Cardiac fibroblast (primary cell): ENCODE measurements around the gene TEX51.

Source experiments
- DNase-seq, 2 donors: peaks; one replicate each; pipeline versions ENCODE4 v3.0.0 to v3.0.0-alpha.2; 2010; ENCODE audit warnings: low read depth in 2 of 2
- H3K4me3 ChIP-seq, 2 donors: replicated peaks in 1 of 2; 1 replicate in 1 of 2; 2 replicates in 1 of 2; pipeline ENCODE4 v1.5.1; 2011; ENCODE audit warnings: low read depth in 2 of 2, low read length in 2 of 2, mild to moderate bottlenecking in 2 of 2, moderate library complexity in 1 of 2
- CTCF ChIP-seq: IDR thresholded peaks from one replicate; pipeline ENCODE4 v1.5.1; 2011; ENCODE audit warnings: low read depth, mild to moderate bottlenecking, low read length, inconsistent platforms

The TEX51 gene

GRCh38 chr2:126889496-126890135 lies 9.1 kb upstream of the TEX51 start:
- TF ChIP-seq CTCF: no peak
- DNase-seq: no peak
- no peak overlapping the region for H3K4me3 ChIP-seq

DNA sequence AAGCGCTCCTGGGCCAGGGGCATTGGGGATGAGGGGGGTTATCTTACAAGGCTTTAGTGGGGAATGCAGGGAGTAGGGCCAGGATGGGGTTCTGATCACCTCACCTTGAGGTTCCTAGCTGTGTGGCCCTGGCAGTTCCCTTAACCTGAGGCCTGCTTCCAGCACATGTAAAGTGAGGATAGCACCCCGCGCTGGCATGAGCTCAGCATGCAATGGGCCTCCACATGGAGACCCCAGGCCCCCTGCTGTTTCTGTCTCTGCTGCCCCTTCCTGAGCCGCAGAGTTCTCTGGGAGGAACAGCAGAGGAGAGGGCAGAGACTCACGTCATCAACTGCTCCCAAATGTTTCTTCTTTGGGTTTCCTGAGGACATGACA lies 8.6 kb upstream of the TEX51 start:
- no peak overlapping the region for H3K4me3 ChIP-seq
- no peak for DNase-seq
- TF ChIP-seq CTCF: no peak

DNA sequence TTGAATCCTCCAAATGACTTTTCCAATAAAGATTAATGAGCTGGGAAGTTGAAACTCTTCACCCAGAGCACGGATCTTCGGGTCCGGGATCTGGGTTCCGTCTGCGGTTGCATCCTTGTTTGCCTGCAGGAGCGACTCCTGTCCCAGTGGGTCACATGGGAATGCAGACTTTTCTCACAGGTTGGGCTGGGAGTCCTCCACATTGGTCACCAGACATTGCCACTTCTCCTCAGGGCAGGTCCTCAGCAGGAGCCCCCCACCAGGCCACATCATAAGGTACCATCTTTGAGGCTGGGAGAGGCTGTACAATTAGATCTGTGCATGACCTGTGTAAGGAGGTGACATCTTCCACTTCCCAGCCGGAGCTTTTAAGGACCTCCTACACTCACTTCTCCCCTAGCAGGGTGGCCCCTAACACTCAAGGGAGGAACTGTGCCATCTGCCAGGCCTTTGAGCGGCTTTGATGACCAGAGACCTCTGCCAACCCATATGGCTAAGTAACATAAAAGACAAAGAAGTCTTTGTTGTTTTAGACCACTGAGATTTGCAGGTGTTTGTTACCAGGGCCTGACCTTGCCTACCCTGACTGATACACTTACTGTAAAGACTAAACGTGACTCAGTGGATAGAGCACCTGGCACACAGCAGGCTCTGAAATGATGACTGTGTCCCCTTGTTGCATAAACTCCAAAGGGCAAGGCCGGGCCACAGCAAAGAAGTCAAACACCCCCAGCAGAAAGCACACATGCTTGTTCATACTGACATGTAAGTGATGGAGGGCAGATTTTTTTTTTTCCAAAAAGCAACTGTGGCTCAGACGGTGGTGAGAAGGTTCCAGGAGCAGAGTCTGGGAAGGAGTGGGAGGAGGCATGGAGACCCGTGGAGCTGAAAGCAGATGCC lies 7.9 kb upstream of the TEX51 start:
- H3K4me3 ChIP-seq: no peak overlapping the region
- no peak for DNase-seq
- TF ChIP-seq CTCF: no peak

GRCh38 chr2:126891681-126892500 lies 6.8 kb upstream of the TEX51 start:
- DNase-seq: no peak
- TF ChIP-seq CTCF: no peak
- no peak overlapping the region for H3K4me3 ChIP-seq

DNA sequence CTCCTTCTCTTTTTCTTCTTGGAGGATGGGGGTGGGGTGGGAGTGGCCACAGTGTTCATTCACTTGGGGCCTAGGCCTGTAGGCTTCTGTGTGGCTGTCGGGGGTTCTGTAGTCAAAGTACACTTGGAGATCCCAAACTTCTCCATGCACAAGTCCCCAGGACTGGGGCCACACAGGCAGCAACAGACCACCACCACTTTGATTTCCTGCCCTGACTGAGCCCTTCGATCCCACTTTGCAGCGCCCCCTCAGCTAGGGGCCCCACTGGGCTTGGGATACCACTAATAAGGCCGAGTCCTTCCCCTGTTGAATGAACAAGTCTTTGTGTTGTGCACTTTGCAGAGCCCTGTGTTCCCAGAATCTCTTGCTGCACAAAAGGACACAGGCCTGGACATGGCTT lies 5.5 kb upstream of the TEX51 start:
- TF ChIP-seq CTCF: no peak
- H3K4me3 ChIP-seq: no peak overlapping the region

DNA sequence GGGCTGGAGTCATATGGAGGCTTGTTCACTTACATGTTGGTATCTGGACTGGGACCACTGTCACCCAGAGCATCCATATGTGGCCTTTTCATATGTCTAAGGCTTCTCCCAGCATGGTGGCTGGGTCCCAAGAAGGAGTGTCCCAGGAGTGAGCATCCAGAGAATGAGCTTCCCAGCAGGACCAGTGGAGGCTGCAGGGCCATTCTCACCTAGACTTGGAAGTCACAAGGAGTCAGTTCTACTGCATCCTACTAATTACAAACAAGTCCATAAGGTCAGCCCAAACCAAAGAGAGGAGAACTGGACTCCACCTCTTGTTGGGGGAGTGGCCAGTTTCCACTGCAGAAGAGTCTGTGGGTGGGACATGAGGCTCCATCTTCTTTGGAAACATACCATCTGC lies 5.1 kb upstream of the TEX51 start:
- DNase-seq: no peak
- no peak overlapping the region for H3K4me3 ChIP-seq
- TF ChIP-seq CTCF: no peak

More for the DNA sequence above, 5.5 kb upstream of the TEX51 start:
- DNase-seq: no peak
